Fibroblast of pulmonary artery (primary cell): ENCODE results near the gene GTSE1.

Experiments
- DNase-seq: peaks from one replicate; pipeline ENCODE4 v3.0.0-alpha.2; 2010; ENCODE audit warnings: low read depth
- H3K4me3 ChIP-seq: replicated peaks from 2 replicates; pipeline ENCODE4 v1.5.1; 2011; ENCODE audit warnings: low read depth, mild to moderate bottlenecking, control low read depth, low read length, moderate library complexity
- TF ChIP-seq, protein P1 (sequence below): IDR thresholded peaks from 2 replicates; pipeline ENCODE4 v1.5.1; 2011; ENCODE audit warnings: mild to moderate bottlenecking, control low read depth, low read length, inconsistent platforms; ENCODE audit errors: missing control alignments

The GTSE1 gene

DNA sequence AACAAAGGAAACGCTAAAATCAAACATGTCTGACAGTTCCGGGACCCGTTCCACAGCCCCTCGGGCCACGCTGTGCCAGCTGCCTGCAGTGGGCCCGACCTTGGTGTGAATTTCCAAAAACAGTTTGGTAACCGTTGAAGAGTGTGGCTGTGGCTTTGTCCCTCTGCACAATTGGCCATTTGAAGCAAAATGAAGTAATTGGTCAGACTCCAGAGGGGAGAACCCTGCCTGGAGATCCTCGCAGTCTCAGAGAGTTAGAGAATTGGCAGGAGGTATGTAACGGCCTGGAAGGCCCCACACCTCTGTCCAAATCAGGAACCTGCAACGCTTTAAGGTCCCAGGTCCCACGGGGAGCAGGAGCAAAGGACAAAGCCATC, 65.1 kb downstream of the GTSE1 start:
- TF ChIP-seq, protein P1, sequence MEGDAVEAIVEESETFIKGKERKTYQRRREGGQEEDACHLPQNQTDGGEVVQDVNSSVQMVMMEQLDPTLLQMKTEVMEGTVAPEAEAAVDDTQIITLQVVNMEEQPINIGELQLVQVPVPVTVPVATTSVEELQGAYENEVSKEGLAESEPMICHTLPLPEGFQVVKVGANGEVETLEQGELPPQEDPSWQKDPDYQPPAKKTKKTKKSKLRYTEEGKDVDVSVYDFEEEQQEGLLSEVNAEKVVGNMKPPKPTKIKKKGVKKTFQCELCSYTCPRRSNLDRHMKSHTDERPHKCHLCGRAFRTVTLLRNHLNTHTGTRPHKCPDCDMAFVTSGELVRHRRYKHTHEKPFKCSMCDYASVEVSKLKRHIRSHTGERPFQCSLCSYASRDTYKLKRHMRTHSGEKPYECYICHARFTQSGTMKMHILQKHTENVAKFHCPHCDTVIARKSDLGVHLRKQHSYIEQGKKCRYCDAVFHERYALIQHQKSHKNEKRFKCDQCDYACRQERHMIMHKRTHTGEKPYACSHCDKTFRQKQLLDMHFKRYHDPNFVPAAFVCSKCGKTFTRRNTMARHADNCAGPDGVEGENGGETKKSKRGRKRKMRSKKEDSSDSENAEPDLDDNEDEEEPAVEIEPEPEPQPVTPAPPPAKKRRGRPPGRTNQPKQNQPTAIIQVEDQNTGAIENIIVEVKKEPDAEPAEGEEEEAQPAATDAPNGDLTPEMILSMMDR: no peak
- no peak overlapping the region for H3K4me3 ChIP-seq
- DNase-seq: no peak

DNA sequence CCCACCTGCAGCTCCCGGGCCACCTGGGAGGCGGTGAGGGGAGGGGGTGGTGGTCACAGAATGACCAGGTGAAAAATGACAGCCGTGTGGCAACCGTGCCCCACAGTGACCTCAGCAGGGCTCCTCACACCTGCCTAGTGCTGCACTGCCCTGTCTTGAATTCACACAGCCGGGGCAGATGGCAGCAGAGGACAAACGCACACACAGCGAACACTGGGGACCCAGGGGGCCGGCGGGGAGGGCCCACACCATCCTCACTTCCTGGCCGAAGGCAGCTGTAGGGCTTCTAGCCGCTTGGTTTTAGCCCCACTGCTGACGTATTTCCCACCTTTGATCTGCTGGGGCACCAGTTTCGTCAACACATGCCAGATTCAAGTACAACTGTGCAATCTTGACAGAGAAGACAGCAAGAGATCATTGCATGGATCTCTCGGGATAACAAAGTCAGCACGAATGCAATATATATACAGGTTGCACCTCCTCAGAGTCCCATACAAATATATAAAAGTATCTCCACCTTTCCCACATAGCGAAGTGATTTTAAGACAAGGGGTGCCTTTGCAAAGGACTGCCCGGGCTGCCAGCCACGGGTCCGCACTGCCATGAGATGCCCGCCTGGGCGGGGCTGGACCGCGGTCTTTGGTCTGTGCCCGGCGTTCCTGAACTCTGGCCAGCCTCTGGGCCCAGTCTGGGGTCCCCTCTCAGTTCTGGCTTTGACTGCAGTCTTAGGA, 65.7 kb downstream of the GTSE1 start:
- H3K4me3 ChIP-seq: no peak overlapping the region
- no peak for DNase-seq
- TF ChIP-seq, protein P1: no peak

DNA sequence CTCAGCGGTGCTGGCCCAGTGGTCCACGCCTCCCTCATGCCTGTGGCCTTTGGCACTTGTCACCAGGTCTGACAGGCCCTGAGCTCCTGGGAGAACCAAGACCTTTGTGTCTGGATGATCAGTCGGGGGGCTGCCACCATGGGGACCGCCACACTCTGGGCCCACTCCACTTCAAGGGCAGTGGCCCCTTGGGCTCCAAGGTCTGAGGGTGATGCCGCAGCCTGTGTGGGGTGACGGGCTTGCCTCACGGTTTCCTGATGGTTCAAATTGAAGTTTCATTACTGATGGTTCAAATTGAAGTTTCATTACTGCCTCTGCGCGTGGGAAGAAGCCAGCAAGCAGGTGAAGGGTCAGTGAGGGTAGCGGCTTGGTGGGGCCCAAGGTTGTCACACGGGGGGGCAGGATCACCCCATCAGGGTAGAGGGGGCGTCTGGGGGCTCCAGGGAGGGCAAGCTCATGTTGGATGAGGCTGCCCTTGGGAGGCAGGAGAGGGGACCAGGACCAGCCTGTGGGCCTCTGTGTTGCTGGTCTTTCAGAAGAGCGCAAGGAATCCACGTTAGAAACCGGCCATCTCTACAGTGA, 66.4 kb downstream of the GTSE1 start:
- TF ChIP-seq, protein P1: no peak
- no peak for DNase-seq
- no peak overlapping the region for H3K4me3 ChIP-seq

DNA sequence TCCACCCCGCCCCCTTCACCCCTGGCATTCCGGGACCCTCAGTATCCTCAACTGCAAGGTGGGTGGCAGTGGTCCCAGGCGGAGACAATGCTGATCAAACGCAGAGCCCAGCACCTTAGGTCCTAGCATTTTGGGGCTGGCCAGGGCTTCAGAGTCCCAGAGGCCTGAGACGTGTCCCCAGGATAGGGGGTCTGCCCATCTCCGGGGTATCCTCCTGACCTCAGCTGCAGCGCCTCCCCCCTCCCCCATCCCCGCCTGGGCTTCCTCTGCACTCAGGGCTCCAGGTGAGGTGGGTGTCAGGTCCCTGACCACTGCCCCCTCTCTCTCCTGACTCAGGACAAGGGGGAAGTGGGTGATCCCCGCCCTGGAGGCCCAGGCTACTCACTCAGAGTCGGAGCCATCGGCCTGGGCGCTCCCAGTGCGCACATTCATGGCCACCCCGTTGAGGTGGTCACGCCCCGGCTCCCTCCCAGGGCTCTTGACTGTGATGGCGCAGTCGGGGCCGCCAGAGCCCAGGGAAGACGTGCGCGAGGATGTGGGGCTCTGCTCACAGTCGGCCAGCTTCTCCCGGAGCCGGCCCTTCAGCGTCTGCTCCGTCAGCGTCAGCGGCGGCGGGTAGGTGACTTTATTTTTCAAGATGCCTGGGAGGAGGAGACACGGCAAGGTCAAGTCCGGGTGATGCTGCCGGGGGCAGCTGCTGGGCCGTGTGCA, 67.1 kb downstream of the GTSE1 start:
- no peak for DNase-seq

DNA sequence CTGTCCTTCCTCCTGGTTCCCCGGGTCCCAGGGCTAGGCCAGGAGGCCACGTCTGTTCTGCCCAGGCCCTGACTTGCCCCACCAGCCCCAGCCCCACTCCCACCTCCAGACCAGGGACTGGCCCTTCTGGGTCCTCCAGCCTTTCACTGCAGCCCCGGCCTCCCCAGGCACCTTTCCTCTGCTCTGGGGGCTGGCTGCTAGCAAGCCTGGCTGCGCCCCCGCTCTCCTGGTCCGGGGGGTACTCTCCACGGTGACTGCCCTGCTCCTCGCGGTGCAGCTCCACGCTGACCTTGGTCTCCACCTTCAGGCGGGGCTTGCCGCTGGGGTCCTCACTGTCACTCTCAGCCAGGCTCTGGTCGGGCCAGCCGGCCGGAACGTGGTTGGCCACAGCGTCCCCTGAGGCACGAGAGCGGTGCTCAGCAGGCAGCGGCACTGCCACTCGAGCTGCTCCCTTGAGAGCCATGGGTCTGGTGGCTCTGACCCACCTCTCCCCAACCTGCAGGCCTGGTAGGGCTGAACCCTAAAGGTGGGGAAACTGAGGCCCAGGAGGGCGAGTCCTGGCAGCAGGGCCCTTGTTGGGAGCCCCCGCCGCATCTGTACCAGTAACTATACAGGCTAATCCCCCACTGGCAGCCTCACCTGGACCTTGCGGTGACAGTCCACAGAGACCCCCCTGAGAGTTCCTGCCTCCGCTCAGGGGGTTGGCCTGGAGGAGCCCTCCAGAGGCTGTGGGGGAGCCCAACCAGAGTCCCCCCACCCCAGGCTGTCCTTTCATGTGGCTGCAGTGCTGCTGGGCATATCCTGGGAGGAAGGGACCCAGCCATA, 67.9 kb downstream of the GTSE1 start:
- TF ChIP-seq, protein P1: no peak
- no peak overlapping the region for H3K4me3 ChIP-seq
- no peak for DNase-seq

More for the DNA sequence above, 67.1 kb downstream of the GTSE1 start:
- TF ChIP-seq, protein P1: no peak
- H3K4me3 ChIP-seq: no peak overlapping the region

DNA sequence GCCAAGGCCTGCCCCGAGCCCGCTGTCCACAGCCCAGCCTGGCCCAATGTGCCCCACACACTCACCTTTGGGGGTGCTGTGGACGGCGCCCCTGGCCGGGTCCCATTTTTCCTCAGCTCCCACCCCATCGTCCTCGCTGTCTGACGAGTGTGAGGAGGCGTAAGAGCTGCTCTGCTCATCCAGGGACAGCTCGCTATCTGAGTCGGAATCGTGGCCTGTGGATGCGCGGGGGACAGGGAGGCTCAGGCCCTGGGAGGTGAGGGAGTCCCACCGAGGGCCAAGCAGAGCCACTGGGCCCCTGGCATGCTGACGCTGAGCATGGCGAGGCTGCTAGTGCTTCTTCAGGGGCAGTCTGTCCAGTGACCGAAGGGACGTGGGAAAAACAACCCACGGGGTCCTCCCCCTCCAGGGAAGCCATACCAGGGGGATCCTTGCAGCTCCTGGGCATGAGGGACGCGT, 68.5 kb downstream of the GTSE1 start:
- TF ChIP-seq, protein P1: no peak
- DNase-seq: no peak
- no peak overlapping the region for H3K4me3 ChIP-seq
